GM21528 (cell line): ENCODE measurements around the gene NAA60.
"Not testable (repeated sequence)": the region's sequence is repeated elsewhere in the genome, so short reads cannot be mapped to it uniquely, and the experiment has no call there.

Experiments used
- ATAC-seq: cut with Tn5 transposase; IDR thresholded peaks from one replicate; pipeline ENCODE4 v1.9.1; 2021; ENCODE audit warnings: mild to moderate bottlenecking, moderate library complexity; ENCODE audit not compliant: unreplicated experiment, low FRiP score

The NAA60 gene

GRCh38 chr16:3460585-3460984 lies 17.1 kb downstream of the NAA60 start:
- no peak for ATAC-seq

GRCh38 chr16:3461151-3461550 lies 17.7 kb downstream of the NAA60 start:
- ATAC-seq = no peak

- ATAC-seq = no peak
Observed at GRCh38 chr16:3465301-3465700, 21.8 kb downstream of the NAA60 start.

- no peak for ATAC-seq
Observed at GRCh38 chr16:3465911-3466584, 22.6 kb downstream of the NAA60 start.

- no peak for ATAC-seq
Observed at GRCh38 chr16:3467182-3467581, 23.7 kb downstream of the NAA60 start.

GRCh38 chr16:3467921-3468320 lies 24.4 kb downstream of the NAA60 start:
- no peak for ATAC-seq

GRCh38 chr16:3468501-3468900 lies 25.0 kb downstream of the NAA60 start:
- no peak for ATAC-seq

GRCh38 chr16:3469736-3470135 lies 26.3 kb downstream of the NAA60 start:
- ATAC-seq = no peak

- ATAC-seq = no peak
Observed at GRCh38 chr16:3470723-3471122, 27.2 kb downstream of the NAA60 start.

GRCh38 chr16:3471518-3472176 lies 28.2 kb downstream of the NAA60 start:
- ATAC-seq = no peak

- no peak for ATAC-seq
Observed at GRCh38 chr16:3472878-3473595, 29.6 kb downstream of the NAA60 start.

- not testable (repeated sequence) for ATAC-seq
Observed at GRCh38 chr16:3473596-3473943, 30.1 kb downstream of the NAA60 start.

GRCh38 chr16:3474136-3474779 lies 30.8 kb downstream of the NAA60 start:
- ATAC-seq = no peak

- ATAC-seq = not testable (repeated sequence)
Observed at GRCh38 chr16:3474870-3475269, 31.4 kb downstream of the NAA60 start.

GRCh38 chr16:3475604-3476375 lies 32.3 kb downstream of the NAA60 start:
- no peak for ATAC-seq

- no peak for ATAC-seq
Observed at GRCh38 chr16:3476409-3476808, 32.9 kb downstream of the NAA60 start.

- ATAC-seq = no peak
Observed at GRCh38 chr16:3478242-3478925, 34.9 kb downstream of the NAA60 start.

- no peak for ATAC-seq
Observed at GRCh38 chr16:3479654-3480216, 36.3 kb downstream of the NAA60 start.

- ATAC-seq = no peak
Observed at GRCh38 chr16:3480901-3481695, 37.6 kb downstream of the NAA60 start.
